HG02885 (cell line): ENCODE data around the gene SUSD2.
"Not testable (repeated sequence)": the region's sequence is repeated elsewhere in the genome, so short reads cannot be mapped to it uniquely, and the experiment has no call there.

Experiments
- ATAC-seq: cut with Tn5 transposase; IDR thresholded peaks from one replicate; pipeline ENCODE4 v1.9.1; 2021; ENCODE audit warnings: mild to moderate bottlenecking; ENCODE audit not compliant: unreplicated experiment, poor library complexity

SUSD2 gene

DNA sequence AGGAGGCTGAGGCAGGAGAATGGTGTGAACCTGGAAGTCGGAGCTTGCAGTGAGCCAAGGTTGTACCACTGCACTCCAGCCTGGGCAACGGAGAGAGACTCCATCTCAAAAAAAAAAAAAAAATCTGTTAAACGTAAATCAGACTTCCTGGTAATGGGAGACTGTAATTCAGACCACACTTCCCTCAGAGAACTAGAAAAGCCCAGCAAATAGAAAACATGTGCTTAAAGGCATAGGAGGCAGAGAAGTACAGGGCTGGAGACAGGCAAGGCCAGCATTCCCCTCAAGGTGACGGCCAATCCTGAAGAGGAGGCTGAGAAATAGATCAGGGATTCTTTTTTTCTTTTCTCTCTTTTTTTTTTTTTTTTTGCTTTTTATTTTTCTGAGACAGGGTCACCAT, 55.4 kb downstream of the SUSD2 start:
- no peak for ATAC-seq

- ATAC-seq, result not testable (repeated sequence)
These were observed 56.9 kb downstream of the SUSD2 start for GRCh38 chr22:24238101-24238694.
